IgD-negative memory B cell (primary cell): ENCODE data around the gene NHSL2. TPM values are rescaled to one million over a fixed set of nuclear protein-coding genes. Genes with fewer than 3 reads are reported as not detected.

Experiments
- H3K27ac Mint-ChIP-seq, 3 donors: one replicate each; pipeline ENCODE4 v1.8.0; 2020 to 2022; ENCODE audit warnings: mild to moderate bottlenecking in 3 of 3, mixed read lengths in 3 of 3, moderate library complexity in 1 of 3
- H3K27me3 Mint-ChIP-seq: one replicate; pipeline ENCODE4 v1.8.0; 2021; ENCODE audit warnings: mixed read lengths
- H3K36me3 Mint-ChIP-seq: one replicate; pipeline ENCODE4 v1.8.0; 2020; ENCODE audit warnings: mild to moderate bottlenecking, mixed read lengths
- H3K4me1 Mint-ChIP-seq, 3 donors: one replicate each; pipeline ENCODE4 v1.8.0; 2020 to 2022; ENCODE audit warnings: mixed read lengths in 3 of 3, mild to moderate bottlenecking in 1 of 3
- H3K4me3 Mint-ChIP-seq, 4 donors: one replicate each; pipeline ENCODE4 v1.8.0; 2020 to 2022; ENCODE audit warnings: mild to moderate bottlenecking in 4 of 4, mixed read lengths in 4 of 4, moderate library complexity in 3 of 4
- H3K9me3 Mint-ChIP-seq, 3 donors: one replicate each; pipeline ENCODE4 v1.8.0; 2020 to 2021; ENCODE audit warnings: mixed read lengths in 3 of 3, mild to moderate bottlenecking in 1 of 3
- polyA plus RNA-seq: library from polyadenylated mRNA; unstranded; fragments of 300-500 nt; fragmentation: Illumina TruSeq; gene quantifications from one replicate; pipeline ENCODE4 v1.2.3, GENCODE V29; 2021

Gene NHSL2
- polyA plus RNA-seq, 1 donor from 2014 or later = 0.83 TPM

GRCh38 chrX:71993371-71993770, 82.7 kb downstream of the NHSL2 start:
- H3K27me3 Mint-ChIP-seq = peaks cover 3% of the 10 kb centered on the region
- H3K4me3 Mint-ChIP-seq = no peak overlapping the region
- H3K9me3 Mint-ChIP-seq = no peaks in the 10 kb centered on the region
- no peak overlapping the region for H3K27ac Mint-ChIP-seq
- no peaks in the 10 kb centered on the region for H3K4me1 Mint-ChIP-seq
- H3K36me3 Mint-ChIP-seq = no peaks in the 10 kb centered on the region

DNA sequence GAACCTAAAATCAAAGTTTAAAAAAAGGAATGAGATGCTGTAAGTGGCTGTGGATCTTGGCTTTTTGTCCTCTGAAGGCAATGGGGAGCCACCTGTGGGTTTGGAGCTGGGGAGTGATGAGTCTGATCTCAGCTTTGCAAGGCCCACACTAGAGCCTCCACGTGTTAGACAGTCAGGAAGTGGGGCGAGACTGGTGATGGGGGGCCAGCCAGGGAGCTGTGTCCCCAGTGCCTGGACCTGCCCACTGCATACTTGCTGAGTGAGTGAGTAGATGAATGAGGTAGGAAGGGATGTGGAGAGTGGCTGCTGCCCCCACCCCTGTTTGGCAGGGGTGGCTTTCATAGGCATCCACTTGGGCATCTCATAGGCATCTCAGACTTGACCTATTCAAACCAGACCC, 84.0 kb downstream of the NHSL2 start:
- Mint-ChIP-seq H3K4me1 (no peaks in the 10 kb centered on the region), H3K4me3 (no peak overlapping the region), H3K36me3 (no peaks in the 10 kb centered on the region), H3K9me3 (no peaks in the 10 kb centered on the region), H3K27ac (no peak overlapping the region), H3K27me3 (no peaks in the 10 kb centered on the region)

GRCh38 chrX:71995122-71995521, 84.5 kb downstream of the NHSL2 start:
- no peaks in the 10 kb centered on the region for H3K4me1 Mint-ChIP-seq

DNA sequence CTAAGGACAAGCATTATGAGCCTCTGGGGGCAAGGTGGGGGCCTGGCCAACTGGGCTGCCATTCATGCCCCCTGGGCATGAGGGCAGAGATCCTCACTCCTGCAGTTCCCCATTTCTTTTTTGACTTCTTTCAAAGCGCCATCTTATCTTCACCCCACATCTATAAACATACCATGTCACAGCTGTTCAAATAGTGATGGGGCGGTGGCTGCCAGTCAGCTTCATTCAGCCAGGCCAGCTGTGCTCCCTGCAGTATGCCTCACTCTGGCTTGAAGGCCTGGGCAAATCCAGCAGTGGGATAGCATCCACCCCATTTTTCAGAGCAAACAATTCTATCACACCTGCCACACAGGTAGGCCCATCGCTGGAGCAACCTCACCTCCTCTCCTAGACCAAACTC, 85.5 kb downstream of the NHSL2 start:
- no peaks in the 10 kb centered on the region for H3K9me3 Mint-ChIP-seq
- no peak overlapping the region for H3K4me3 Mint-ChIP-seq
- H3K36me3 Mint-ChIP-seq = no peaks in the 10 kb centered on the region
- H3K4me1 Mint-ChIP-seq = no peaks in the 10 kb centered on the region
- no peak overlapping the region for H3K27ac Mint-ChIP-seq
- H3K27me3 Mint-ChIP-seq = no peaks in the 10 kb centered on the region

More at GRCh38 chrX:71995122-71995521, 84.5 kb downstream of the NHSL2 start:
- peak overlapping the region in 2 of 3 donors; percentile 4 to 11 for H3K27ac Mint-ChIP-seq
- no peaks in the 10 kb centered on the region for H3K27me3 Mint-ChIP-seq
- no peaks in the 10 kb centered on the region for H3K9me3 Mint-ChIP-seq
- H3K4me3 Mint-ChIP-seq = no peak overlapping the region
- H3K36me3 Mint-ChIP-seq = no peaks in the 10 kb centered on the region

DNA sequence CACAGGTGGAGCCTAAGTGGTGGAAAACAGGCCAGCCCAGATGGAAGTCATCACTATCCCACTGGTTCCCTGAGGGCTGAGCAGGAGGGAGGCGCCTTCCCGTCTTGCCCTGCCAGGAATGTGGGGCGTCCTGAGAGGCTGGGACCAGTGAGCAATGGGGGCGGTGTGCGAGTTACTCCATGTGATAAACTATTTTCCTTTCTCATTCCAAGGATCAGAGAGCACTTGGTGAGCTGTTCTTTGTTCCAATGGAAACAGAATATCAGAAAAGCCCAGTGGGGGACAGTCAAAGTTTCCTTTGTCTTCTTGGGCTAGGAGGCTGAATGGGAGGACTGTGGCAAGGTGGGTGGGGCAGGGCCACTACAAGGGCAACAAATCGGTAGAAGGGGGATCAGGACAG, 86.2 kb downstream of the NHSL2 start:
- H3K4me3 Mint-ChIP-seq = no peak overlapping the region
- H3K36me3 Mint-ChIP-seq = no peaks in the 10 kb centered on the region
- no peaks in the 10 kb centered on the region for H3K4me1 Mint-ChIP-seq
- no peak overlapping the region for H3K27ac Mint-ChIP-seq
- H3K27me3 Mint-ChIP-seq = no peaks in the 10 kb centered on the region
- no peaks in the 10 kb centered on the region for H3K9me3 Mint-ChIP-seq

GRCh38 chrX:71997320-71997719, 86.7 kb downstream of the NHSL2 start:
- no peaks in the 10 kb centered on the region for H3K9me3 Mint-ChIP-seq
- no peak overlapping the region for H3K27ac Mint-ChIP-seq
- H3K4me3 Mint-ChIP-seq = no peak overlapping the region
- no peaks in the 10 kb centered on the region for H3K4me1 Mint-ChIP-seq
- H3K27me3 Mint-ChIP-seq = no peaks in the 10 kb centered on the region
- no peaks in the 10 kb centered on the region for H3K36me3 Mint-ChIP-seq

DNA sequence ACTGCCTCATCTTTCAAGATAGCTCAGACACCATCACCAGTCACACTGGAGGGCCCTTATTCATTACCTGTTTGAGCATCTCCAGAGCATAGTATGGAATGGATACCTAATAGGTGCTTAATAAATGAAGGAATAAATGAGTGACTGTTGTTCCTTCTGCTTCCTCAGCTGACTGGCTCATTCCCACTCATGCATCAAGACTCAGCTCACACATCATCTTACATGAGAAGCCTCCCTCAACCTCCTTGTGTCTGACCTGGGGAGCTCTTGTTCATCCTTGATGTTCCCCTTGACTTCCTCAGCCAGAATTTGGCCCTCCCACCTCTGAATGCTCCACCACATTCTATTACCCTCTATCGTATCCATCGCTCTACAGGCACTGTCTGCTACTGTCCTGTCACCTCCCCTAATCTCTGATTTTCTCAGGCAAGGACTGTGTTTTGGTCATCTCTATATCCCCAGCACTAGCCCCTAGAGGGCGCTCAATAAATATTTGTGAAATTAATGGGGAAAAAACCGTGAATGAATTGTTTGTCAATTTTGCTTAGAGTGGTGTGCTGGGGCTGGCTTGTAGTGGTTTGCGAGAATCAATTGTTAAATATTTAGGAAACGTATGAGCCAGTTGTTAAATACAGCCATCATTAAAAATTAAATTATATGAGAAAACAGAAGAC, 88.3 kb downstream of the NHSL2 start:
- H3K36me3 Mint-ChIP-seq = no peaks in the 10 kb centered on the region
- peaks cover 4% of the 10 kb centered on the region for H3K27me3 Mint-ChIP-seq
- no peaks in the 10 kb centered on the region for H3K4me1 Mint-ChIP-seq
- no peak overlapping the region for H3K27ac Mint-ChIP-seq
- no peaks in the 10 kb centered on the region for H3K9me3 Mint-ChIP-seq
- no peak overlapping the region for H3K4me3 Mint-ChIP-seq

- no peaks in the 10 kb centered on the region for H3K36me3 Mint-ChIP-seq
- H3K4me1 Mint-ChIP-seq = no peaks in the 10 kb centered on the region
- H3K4me3 Mint-ChIP-seq = no peak overlapping the region
- H3K9me3 Mint-ChIP-seq = no peaks in the 10 kb centered on the region
- peaks cover 4% of the 10 kb centered on the region for H3K27me3 Mint-ChIP-seq
- H3K27ac Mint-ChIP-seq = no peak overlapping the region
These were observed 88.9 kb downstream of the NHSL2 start for GRCh38 chrX:71999535-71999934.

DNA sequence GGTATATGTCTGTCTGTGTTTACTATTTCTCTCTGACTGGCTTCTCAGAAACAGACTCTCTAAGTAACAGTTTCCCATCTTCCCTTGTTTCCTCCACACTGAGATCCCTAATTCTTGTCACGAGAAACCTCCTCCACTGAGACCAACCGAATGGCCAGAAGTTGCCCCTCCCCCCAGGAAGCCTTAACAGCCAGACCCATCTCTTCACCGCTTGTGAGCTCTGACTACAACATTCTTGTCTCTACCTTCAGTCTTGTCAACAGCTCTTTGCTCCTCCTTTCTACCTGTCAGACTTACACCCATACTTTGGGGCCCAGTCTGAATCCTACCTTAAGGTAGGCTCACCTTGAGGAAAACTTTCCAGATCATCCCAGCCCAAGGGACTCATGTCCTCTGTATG, 90.8 kb downstream of the NHSL2 start:
- Mint-ChIP-seq H3K27ac (no peak overlapping the region), H3K27me3 (peaks cover 4% of the 10 kb centered on the region), H3K9me3 (no peaks in the 10 kb centered on the region), H3K36me3 (no peaks in the 10 kb centered on the region), H3K4me3 (no peak overlapping the region), H3K4me1 (no peaks in the 10 kb centered on the region)

DNA sequence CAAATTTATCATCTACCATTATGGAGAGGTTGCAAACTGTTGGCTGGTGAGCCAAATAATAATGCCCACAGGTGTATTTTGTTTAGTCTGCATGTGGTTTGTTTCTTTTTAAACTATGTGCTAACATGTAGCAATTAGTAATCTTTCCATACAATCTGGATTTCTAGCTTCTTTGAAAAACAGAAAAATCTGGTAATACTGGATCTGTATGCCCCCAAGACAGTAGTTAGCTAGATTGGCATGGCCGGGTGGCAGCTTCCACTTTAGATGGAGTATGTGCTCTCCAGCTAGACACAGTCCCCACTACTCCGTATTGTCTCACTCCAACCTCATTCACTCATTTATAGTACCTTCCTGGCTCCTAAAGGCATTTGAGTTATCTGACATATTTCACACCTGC, 91.3 kb downstream of the NHSL2 start:
- Mint-ChIP-seq H3K4me1 (no peaks in the 10 kb centered on the region), H3K4me3 (no peak overlapping the region), H3K27ac (no peak overlapping the region), H3K27me3 (peaks cover 4% of the 10 kb centered on the region), H3K36me3 (no peaks in the 10 kb centered on the region), H3K9me3 (no peaks in the 10 kb centered on the region)

- H3K27me3 Mint-ChIP-seq = peaks cover 4% of the 10 kb centered on the region
- no peak overlapping the region for H3K27ac Mint-ChIP-seq
- H3K4me3 Mint-ChIP-seq = no peak overlapping the region
- no peaks in the 10 kb centered on the region for H3K4me1 Mint-ChIP-seq
- H3K9me3 Mint-ChIP-seq = no peaks in the 10 kb centered on the region
- no peaks in the 10 kb centered on the region for H3K36me3 Mint-ChIP-seq
These were observed 92.2 kb downstream of the NHSL2 start for GRCh38 chrX:72002875-72003274.

DNA sequence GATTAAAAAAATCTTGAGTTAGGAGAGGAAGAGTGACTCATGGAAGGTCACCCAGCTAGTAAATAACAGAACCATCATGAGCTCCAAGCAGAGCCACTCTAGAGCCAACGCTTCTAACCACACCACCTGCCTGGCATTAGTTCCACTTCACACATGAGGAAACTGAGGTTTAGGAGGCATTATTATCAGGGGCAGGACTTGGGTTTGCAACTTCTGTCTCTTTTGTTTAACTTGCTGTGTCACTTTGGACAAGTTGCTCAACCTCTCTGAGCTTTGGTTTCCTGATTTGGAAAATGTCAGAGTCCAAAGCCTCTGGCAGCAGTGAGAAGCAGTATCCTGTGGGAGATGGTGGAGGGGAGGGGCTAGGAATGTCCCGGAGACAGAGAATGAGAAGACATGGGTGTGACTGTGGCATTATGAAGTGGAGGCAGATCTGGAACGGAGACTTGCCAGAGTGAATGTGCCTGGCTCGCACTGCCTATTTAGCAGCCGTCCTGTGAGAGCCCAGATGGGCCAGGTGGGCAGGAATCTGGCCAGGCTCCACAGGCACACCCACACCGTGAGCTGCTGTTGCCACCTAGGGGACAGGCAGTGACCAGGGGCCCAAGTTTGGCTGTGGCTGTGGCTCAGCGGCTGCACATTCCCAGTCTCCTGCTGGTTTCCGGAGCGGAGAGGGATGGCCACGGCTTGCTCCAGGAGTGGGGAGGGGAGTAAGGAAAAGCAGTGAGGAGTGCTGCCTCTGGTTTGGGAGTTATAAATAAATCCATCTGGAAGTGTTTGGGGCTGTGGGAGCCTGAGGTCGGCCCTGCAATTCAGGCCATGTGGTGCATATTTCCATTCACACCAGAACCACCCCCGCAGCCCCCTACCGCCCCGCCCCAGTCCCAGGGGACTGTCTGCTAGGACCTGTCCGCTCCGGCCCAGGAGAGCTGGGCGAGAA, 93.4 kb downstream of the NHSL2 start:
- no peaks in the 10 kb centered on the region for H3K36me3 Mint-ChIP-seq
- H3K4me3 Mint-ChIP-seq = no peak overlapping the region
- peaks cover 4% of the 10 kb centered on the region for H3K27me3 Mint-ChIP-seq
- H3K4me1 Mint-ChIP-seq = no peaks in the 10 kb centered on the region
- H3K9me3 Mint-ChIP-seq = no peaks in the 10 kb centered on the region
- H3K27ac Mint-ChIP-seq = no peak overlapping the region

- Mint-ChIP-seq H3K27ac (no peak overlapping the region), H3K4me1 (no peaks in the 10 kb centered on the region), H3K36me3 (no peaks in the 10 kb centered on the region), H3K9me3 (no peaks in the 10 kb centered on the region), H3K4me3 (no peak overlapping the region), H3K27me3 (peaks cover 4% of the 10 kb centered on the region)
These were observed 94.4 kb downstream of the NHSL2 start for GRCh38 chrX:72005046-72005445.

DNA sequence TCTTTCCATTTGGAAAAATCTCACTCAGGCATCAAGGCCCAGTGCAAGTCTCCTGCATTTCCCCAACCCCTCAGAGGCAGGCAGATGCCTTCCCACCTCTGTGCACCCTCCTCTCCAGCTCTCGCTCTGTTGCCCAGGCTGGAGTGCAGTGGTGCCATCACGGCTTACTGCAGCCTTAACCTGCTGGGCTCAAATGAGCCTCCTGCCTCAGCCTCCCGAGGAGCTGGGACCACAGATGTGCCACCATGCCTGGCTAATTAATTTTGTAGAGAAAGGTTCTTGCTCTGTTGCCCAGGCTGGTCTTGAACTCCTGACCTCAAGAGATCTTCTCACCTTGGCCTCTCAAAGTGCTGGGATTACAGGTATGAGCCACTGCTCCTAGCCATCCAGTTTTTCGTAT, 95.8 kb downstream of the NHSL2 start:
- no peak overlapping the region for H3K4me3 Mint-ChIP-seq
- no peaks in the 10 kb centered on the region for H3K4me1 Mint-ChIP-seq
- H3K27me3 Mint-ChIP-seq = peaks cover 5% of the 10 kb centered on the region
- H3K27ac Mint-ChIP-seq = no peak overlapping the region
- H3K9me3 Mint-ChIP-seq = no peaks in the 10 kb centered on the region
- H3K36me3 Mint-ChIP-seq = no peaks in the 10 kb centered on the region

GRCh38 chrX:72009731-72010130, 99.1 kb downstream of the NHSL2 start:
- Mint-ChIP-seq H3K4me1 (no peaks in the 10 kb centered on the region), H3K36me3 (no peaks in the 10 kb centered on the region), H3K27ac (no peak overlapping the region)

DNA sequence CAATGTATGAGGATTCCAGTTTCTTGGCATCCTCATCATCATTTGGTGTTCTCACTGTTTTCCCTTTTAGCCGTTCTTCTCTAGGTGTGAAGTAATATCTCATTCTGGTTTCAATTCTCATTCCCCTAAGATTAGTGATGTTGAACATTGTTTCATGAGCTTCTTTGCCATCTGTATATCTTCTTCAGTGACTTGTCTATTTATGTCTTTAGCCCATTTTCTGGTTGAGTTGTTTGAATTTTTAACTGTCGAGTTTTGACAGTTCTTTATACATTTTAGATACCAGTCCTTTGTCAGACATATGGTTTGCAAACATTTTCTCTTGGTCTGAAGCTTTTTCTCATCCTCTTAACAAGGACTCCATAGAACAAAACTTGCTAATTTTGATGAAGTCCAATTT, 101.1 kb downstream of the NHSL2 start:
- H3K36me3 Mint-ChIP-seq = no peaks in the 10 kb centered on the region
- peaks cover 6% of the 10 kb centered on the region for H3K27me3 Mint-ChIP-seq
- H3K4me1 Mint-ChIP-seq = no peaks in the 10 kb centered on the region
- no peak overlapping the region for H3K4me3 Mint-ChIP-seq
- no peak overlapping the region for H3K27ac Mint-ChIP-seq
- H3K9me3 Mint-ChIP-seq = no peaks in the 10 kb centered on the region

More at GRCh38 chrX:72009731-72010130, 99.1 kb downstream of the NHSL2 start:
- Mint-ChIP-seq H3K27me3 (peaks cover 4% of the 10 kb centered on the region), H3K9me3 (no peaks in the 10 kb centered on the region), H3K4me3 (no peak overlapping the region)
